ENCODE data around the gene PFN1.

GRCh38 chr17:4935650-4936049 lies 12.7 kb downstream of the PFN1 start:
- TF ChIP-seq EZH2 (IDR thresholded peaks at IDR 0.05; ENCODE audit: borderline replicate concordance) = no peak
- TF ChIP-seq CTCF (IDR thresholded peaks at IDR 0.05; ENCODE audit: poor library complexity) = no peak
